Colonic mucosa (tissue), 4 donors: ENCODE data around the gene P4HB. TPM values are rescaled to one million over a fixed set of nuclear protein-coding genes. Genes with fewer than 3 reads are reported as not detected.

Experiments used
- DNase-seq: peaks from one replicate; pipeline ENCODE4 v3.0.0-alpha.2; 2020
- H3K27ac ChIP-seq: fragments of 200-600 bp; one replicate; pipeline ENCODE4 v1.8.0; 2021
- H3K27me3 ChIP-seq: fragments of 200-600 bp; one replicate; pipeline ENCODE4 v1.8.0; 2021
- H3K36me3 ChIP-seq: fragments of 200-600 bp; one replicate; pipeline ENCODE4 v1.8.0; 2021
- H3K4me1 ChIP-seq: fragments of 200-600 bp; one replicate; pipeline ENCODE4 v1.8.0; 2021; ENCODE audit warnings: mild to moderate bottlenecking
- H3K4me3 ChIP-seq: fragments of 200-600 bp; one replicate; pipeline ENCODE4 v1.8.0; 2021
- H3K9ac ChIP-seq, 2 donors: one replicate each; pipeline ENCODE4 v1.7.0; 2013; ENCODE audit warnings: control low read depth in 2 of 2, low read depth in 2 of 2, low read length in 2 of 2
- H3K9me3 ChIP-seq: fragments of 200-600 bp; one replicate; pipeline ENCODE4 v1.8.0; 2021
- intact Hi-C: fragments of 100-400 bp; cut with DNase I; formaldehyde crosslinking; loops from one replicate; pipeline ENCODE4 v1.14.1; 2022
- total RNA-seq, 2 donors: library from RNA; stranded (reverse); fragmentation: NEBNext Ultra II Directional in 1 of 2; extraction: Animal tissue kit (Norgen Biotek cat#: 25700) in 1 of 2; gene quantifications; one replicate each; pipeline ENCODE4 v1.2.1, GENCODE V29; 2021
- TF ChIP-seq, protein P1 (sequence below): fragments of 200-600 bp; IDR thresholded peaks from one replicate; pipeline ENCODE4 v1.8.0; 2022; ENCODE audit warnings: antibody characterized with exemption, mild to moderate bottlenecking
- donor health status: healthy.
- donor health status: DM: no; HTN: no; CAD: no.
- donor health status: DM: no; HTN: no; CAD: no.

P4HB gene
- total RNA-seq: 1,000 to 10,000 TPM in 1 of 2 donors, 100 to 1,000 TPM in 1; 719 to 1,051 TPM

- Histone ChIP-seq H3K4me3 (peak within 1 kb of the TSS; percentile 96), H3K4me1 (peaks cover 20% of the 10 kb centered on the region), H3K9ac (peak within 1 kb of the TSS; percentile 95 to 97), H3K27me3 (no peaks in the 10 kb centered on the region), H3K9me3 (no peaks in the 10 kb centered on the region), H3K27ac (peak within 1 kb of the TSS; percentile 92), H3K36me3 (peaks cover 8% of the 10 kb centered on the region)
- intact Hi-C loops: no loop called here
- TF ChIP-seq, protein P1, sequence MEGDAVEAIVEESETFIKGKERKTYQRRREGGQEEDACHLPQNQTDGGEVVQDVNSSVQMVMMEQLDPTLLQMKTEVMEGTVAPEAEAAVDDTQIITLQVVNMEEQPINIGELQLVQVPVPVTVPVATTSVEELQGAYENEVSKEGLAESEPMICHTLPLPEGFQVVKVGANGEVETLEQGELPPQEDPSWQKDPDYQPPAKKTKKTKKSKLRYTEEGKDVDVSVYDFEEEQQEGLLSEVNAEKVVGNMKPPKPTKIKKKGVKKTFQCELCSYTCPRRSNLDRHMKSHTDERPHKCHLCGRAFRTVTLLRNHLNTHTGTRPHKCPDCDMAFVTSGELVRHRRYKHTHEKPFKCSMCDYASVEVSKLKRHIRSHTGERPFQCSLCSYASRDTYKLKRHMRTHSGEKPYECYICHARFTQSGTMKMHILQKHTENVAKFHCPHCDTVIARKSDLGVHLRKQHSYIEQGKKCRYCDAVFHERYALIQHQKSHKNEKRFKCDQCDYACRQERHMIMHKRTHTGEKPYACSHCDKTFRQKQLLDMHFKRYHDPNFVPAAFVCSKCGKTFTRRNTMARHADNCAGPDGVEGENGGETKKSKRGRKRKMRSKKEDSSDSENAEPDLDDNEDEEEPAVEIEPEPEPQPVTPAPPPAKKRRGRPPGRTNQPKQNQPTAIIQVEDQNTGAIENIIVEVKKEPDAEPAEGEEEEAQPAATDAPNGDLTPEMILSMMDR: no peak
- no peak for DNase-seq
Measured at GRCh38 chr17:81859906-81860755, at the start of gene P4HB. P4HB (minus strand) TSS chr17:81860535; CDS start chr17:81860471, 64 bp downstream.

DNA sequence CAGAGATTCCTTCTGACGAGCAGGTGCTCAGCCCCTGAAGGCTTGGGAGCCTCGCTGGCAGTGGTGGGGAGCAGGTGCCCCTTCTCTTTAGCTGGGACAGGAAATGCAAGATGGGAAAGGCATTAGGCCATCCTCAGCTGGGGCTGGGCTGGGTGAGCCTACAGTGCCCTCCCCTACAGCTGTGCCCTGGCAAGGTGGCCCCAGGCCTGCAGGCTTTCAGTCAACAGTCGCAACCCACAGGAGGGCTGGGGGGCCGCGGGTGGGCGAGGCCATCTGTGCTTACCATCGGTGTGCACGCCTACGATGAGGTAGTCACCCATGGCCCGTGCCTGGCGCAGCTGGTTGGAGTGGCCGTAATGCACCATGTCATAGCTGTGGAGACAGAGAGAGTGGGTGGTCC is 48.9 kb upstream of the P4HB start:
- no peaks in the 10 kb centered on the region for H3K27me3 ChIP-seq
- TF ChIP-seq, protein P1: no peak
- H3K4me3 ChIP-seq: no peak overlapping the region
- DNase-seq: no peak
- H3K9me3 ChIP-seq: no peaks in the 10 kb centered on the region
- no peak overlapping the region for H3K27ac ChIP-seq
- H3K36me3 ChIP-seq: peaks cover 10% of the 10 kb centered on the region
- H3K9ac ChIP-seq: no peak overlapping the region
- intact Hi-C loops: no loop called here
- H3K4me1 ChIP-seq: no peaks in the 10 kb centered on the region

GRCh38 chr17:81908793-81909192 is 48.5 kb upstream of the P4HB start:
- Histone ChIP-seq H3K4me3 (no peak overlapping the region), H3K9me3 (no peaks in the 10 kb centered on the region), H3K36me3 (peaks cover 6% of the 10 kb centered on the region), H3K27ac (no peak overlapping the region), H3K27me3 (no peaks in the 10 kb centered on the region), H3K9ac (no peak overlapping the region), H3K4me1 (no peaks in the 10 kb centered on the region)
- intact Hi-C loops: no loop called here
- DNase-seq: no peak
- TF ChIP-seq, protein P1: no peak

GRCh38 chr17:81907219-81908145 is 47.1 kb upstream of the P4HB start:
- Histone ChIP-seq H3K9me3 (no peaks in the 10 kb centered on the region), H3K4me1 (no peaks in the 10 kb centered on the region), H3K9ac (no peak overlapping the region), H3K4me3 (no peak overlapping the region), H3K27ac (no peak overlapping the region), H3K27me3 (no peaks in the 10 kb centered on the region), H3K36me3 (no peaks in the 10 kb centered on the region)
- DNase-seq: no peak
- intact Hi-C loops: no loop called here
- TF ChIP-seq, protein P1: no peak

- Histone ChIP-seq H3K9ac (no peak overlapping the region), H3K4me1 (no peaks in the 10 kb centered on the region), H3K27me3 (peaks cover 3% of the 10 kb centered on the region), H3K9me3 (no peaks in the 10 kb centered on the region), H3K4me3 (no peak overlapping the region), H3K27ac (no peak overlapping the region), H3K36me3 (no peaks in the 10 kb centered on the region)
- TF ChIP-seq, protein P1: no peak
- no peak for DNase-seq
- intact Hi-C loops: no loop called here
Measured at GRCh38 chr17:81906476-81907218, 46.3 kb upstream of the P4HB start.
